HG03378 (cell line): Measurements from ENCODE around the gene FAM168A.

Source experiments
- ATAC-seq: cut with Tn5 transposase; IDR thresholded peaks from one replicate; pipeline ENCODE4 v1.9.1; 2021; ENCODE audit warnings: mild to moderate bottlenecking, moderate library complexity; ENCODE audit not compliant: unreplicated experiment

The FAM168A gene

GRCh38 chr11:73404506-73405145 lies 193.3 kb downstream of the FAM168A start:
- no peak for ATAC-seq

DNA sequence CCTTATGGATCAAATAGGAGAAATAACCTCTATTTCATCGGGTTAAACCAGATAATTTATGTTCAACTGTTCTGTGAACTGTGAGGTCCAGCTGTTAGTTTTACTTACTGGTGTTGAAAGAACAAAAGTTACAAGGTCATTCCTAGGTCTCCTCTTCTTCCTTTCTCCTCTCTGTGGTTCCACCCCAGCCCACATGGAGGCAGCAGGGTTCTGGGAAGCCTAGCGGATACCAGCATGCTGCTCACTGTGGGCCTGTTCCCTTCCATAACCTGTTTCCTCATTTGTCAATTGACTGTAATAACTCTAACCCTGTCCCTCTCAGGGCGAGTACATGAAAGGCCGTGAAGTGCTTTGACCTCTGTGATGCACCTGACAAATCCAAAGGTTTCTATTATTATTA lies 193.9 kb downstream of the FAM168A start:
- ATAC-seq = no peak

GRCh38 chr11:73403541-73403940 lies 194.4 kb downstream of the FAM168A start:
- ATAC-seq = no peak

DNA sequence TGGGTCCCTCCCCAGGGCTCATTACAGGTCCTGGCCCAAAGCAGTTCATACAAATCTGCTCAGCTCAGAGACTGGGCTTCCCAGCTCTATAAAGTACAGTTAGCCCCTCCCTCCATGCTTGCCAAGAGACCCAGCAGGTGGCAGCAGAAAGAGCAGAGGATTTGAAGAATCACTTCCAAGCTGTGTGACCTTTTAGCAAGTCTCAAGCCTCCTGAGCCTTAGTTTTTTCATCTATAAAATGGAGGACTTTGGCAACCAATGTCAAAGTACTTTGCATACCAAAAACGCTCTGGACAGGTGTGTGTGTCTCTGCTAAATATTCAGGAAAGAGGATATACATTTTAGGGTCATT lies 195.1 kb downstream of the FAM168A start:
- ATAC-seq = no peak

GRCh38 chr11:73401924-73402833 lies 195.7 kb downstream of the FAM168A start:
- no peak for ATAC-seq

GRCh38 chr11:73401217-73401923 lies 196.5 kb downstream of the FAM168A start:
- ATAC-seq = no peak

GRCh38 chr11:73400293-73400692 lies 197.6 kb downstream of the FAM168A start:
- ATAC-seq = no peak

- no peak for ATAC-seq
Observed at GRCh38 chr11:73399636-73400035, 198.3 kb downstream of the FAM168A start.

GRCh38 chr11:73399159-73399590 lies 198.7 kb downstream of the FAM168A start:
- no peak for ATAC-seq

GRCh38 chr11:73398721-73399120 lies 199.2 kb downstream of the FAM168A start:
- ATAC-seq = no peak

GRCh38 chr11:73398132-73398526 lies 199.8 kb downstream of the FAM168A start:
- ATAC-seq = no peak

DNA sequence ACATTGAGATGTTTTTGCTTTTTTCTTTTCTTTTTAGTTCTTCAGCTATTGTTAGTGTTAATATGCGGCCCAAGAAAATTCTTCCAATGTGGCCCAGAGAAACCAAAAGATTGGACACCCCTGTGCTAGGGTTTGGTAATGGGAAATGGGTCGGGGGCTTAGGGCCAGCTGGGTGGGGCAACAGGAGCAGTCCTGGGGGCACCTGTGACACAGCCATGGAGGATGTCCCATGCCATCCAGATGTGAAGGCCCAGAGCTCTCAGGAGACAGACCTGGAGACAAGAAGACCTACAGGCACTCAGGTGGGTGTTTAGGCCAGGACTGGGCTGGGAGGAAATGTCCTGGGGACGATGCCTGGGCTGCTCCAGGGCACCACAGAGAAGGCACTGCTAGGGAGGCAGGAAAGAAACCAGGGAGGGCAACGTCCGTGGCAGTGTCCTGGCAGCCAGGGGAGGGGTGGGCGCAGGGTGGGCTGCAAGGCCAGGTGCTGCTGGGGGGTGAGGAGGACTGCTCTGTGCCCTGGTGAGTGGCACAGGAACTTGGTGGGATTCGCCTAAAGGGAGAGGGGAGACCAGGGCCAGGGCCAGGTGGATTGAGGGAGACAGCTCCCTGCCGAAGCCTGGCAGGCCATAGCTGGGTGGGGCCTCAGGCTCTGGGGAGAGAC lies 200.3 kb downstream of the FAM168A start:
- ATAC-seq = no peak

GRCh38 chr11:73396985-73397384 lies 200.9 kb downstream of the FAM168A start:
- ATAC-seq = no peak

GRCh38 chr11:73396251-73396930 lies 201.5 kb downstream of the FAM168A start:
- no peak for ATAC-seq

- ATAC-seq = no peak
Observed at GRCh38 chr11:73395297-73396208, 202.4 kb downstream of the FAM168A start.

DNA sequence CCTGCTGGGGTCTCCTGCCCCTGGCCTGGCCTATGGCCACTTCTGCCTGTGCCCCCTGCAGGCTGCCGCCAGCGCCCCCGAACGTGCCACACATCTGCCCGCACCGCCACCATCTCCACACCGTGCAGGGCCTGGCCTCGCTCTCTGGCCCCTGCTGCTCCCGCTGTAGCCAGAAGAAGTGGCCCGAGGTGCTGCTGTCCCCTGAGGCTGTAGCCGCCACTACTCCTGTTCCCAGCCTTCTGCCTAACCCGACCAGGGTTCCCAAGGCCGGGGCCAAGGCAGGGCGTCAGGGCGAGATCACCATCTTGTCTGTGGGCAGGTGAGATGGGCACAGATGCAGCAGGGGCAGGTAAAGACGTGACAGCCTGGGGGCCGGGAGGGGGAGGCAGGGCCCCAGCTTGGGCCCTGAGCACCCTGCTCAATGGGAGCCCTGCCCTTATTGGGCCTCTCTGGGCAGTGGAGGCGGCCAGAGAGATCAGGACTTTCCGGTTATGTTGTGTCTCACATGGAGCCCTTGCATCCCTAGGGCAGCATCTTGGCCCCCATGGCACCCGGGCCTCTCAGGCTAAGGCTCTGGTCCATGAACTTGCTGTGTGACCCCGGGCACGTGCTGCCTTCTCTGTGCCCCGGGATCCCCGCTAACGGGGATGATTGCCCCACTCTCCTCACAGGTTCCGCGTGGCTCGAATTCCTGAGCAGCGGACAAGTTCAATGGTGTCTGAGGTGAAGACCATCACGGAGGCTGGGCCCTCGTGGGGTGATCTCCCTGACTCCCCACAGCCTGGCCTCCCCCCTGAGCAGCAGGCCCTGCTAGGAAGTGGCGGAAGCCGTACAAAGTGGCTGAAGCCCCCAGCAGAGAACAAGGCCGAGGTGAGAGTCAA lies 203.3 kb downstream of the FAM168A start:
- no peak for ATAC-seq

DNA sequence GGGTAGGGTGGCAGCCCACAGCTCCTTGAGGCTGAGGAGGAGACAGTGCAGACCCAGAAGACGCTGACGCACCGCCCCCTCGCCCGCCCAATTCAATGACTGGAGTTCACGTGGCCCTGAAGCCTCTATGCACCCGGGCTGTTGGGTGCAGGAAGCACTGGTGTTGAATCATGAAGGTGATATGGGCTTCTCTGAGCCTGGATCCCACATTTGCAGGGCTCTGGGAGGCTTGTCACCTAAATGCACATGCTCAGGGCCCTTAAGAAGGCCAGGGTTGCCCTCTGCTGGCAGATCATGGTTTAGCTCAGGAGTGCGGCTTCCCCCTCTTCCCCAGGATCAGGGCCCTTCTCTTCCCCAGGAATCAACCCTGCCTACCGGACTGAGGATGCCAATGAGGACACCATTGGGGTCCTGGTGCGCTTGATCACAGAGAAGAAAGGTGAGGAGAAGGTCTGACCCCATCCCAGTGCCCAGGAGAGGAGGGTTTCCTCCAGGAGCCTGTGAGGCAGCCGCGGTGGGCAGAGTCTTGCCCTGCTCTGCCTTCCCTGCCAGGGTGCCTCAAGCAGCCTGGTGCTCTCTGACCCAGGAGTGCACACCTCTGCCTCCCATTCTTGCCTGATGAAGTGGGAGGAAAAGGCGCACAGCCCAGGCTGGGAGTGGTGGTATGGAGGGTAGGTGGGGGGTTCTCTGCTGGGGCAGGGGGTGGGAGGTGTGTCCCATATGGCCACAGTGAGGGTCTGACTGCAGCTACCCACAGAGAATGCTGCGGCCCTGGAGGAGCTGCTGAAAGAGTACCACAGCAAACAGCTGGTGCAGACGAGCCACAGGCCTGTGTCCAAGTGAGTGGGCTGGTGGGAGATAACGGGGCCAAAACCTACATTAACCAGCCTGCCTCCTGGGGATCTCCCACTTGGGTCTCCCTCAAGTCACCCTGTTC lies 204.2 kb downstream of the FAM168A start:
- no peak for ATAC-seq

- no peak for ATAC-seq
Observed at GRCh38 chr11:73393011-73393380, 204.9 kb downstream of the FAM168A start.
